ENCODE results near the gene DBF4.
A peak's percentile ranks its signal among the peaks of the same experiment; 100 is the strongest.
"Not testable (repeated sequence)": the region's sequence is repeated elsewhere in the genome, so short reads cannot be mapped to it uniquely, and the experiment has no call there.

The DBF4 gene, protein sequence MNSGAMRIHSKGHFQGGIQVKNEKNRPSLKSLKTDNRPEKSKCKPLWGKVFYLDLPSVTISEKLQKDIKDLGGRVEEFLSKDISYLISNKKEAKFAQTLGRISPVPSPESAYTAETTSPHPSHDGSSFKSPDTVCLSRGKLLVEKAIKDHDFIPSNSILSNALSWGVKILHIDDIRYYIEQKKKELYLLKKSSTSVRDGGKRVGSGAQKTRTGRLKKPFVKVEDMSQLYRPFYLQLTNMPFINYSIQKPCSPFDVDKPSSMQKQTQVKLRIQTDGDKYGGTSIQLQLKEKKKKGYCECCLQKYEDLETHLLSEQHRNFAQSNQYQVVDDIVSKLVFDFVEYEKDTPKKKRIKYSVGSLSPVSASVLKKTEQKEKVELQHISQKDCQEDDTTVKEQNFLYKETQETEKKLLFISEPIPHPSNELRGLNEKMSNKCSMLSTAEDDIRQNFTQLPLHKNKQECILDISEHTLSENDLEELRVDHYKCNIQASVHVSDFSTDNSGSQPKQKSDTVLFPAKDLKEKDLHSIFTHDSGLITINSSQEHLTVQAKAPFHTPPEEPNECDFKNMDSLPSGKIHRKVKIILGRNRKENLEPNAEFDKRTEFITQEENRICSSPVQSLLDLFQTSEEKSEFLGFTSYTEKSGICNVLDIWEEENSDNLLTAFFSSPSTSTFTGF

GRCh38 chr7:87876040-87876868 is at the start of gene DBF4, which contains the start of gene SLC25A40:
TSS of gene DBF4 (plus strand) at chr7:87876493. CDS start at chr7:87876733, 240 bp downstream.
TSS of gene SLC25A40 (minus strand) at chr7:87876360. CDS start at chr7:87858727, 17,633 bp downstream.
- peak; percentile 97 for DNase-seq

GRCh38 chr7:87828383-87828782 is 47.9 kb upstream of the DBF4 start:
- not testable (repeated sequence) for DNase-seq

DNA sequence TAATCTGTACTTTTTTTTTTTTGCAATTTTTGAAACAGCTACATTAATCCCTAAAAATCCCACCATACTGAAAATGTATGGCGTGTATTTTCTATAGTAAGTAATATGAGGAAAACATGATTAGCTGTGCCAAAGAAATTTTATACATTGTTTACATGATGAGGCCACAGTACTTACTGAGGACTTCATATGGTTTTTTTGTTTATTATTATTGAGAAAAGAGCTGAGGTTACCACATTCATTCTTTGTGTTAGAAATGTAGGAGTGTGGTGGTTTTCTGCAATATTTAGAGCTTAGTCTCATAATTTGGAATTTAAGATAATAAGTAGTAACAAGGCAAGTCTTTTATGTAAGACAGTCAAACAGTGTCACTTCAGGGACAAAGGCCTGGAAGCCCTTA is 45.2 kb upstream of the DBF4 start:
- no peak for DNase-seq

GRCh38 chr7:87833130-87833529 is 43.2 kb upstream of the DBF4 start:
- no peak for DNase-seq

GRCh38 chr7:87837597-87837996 is 38.7 kb upstream of the DBF4 start:
- DNase-seq = no peak

DNA sequence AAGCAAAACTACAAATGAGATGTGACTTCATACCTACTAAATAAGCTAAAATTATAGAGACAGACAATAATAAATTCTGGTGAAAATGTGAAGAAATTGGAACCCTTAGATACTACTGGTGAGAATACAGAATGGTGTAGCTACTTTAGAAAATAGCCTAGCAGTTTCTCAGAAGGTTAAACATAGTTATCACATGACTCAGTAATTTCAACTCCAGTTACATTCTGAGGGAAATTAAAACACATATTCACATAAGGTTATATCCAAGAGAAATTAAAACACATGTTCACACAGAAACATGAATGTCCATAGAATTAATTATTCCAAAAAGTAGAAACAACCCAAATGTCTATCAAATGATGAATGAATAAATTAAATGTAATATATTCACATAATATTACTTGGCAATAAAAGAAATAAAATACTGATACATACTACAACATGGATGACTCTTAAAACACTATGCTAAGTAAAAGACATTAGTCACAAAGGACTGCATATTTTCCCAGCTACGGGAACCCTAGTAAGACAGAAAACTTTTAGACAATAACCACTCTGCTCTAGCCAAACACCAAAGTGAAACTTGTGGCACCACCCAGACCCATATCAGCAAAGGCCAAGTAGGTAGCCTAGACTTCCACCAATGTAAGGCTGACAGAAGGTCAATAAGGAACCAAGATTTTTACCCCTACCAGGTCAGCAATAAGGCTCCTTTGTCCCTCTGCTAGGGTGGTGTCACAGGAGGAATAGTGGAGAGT is 25.3 kb upstream of the DBF4 start:
- no peak for DNase-seq

GRCh38 chr7:87852306-87852705 is 24.0 kb upstream of the DBF4 start:
- no peak for DNase-seq

DNA sequence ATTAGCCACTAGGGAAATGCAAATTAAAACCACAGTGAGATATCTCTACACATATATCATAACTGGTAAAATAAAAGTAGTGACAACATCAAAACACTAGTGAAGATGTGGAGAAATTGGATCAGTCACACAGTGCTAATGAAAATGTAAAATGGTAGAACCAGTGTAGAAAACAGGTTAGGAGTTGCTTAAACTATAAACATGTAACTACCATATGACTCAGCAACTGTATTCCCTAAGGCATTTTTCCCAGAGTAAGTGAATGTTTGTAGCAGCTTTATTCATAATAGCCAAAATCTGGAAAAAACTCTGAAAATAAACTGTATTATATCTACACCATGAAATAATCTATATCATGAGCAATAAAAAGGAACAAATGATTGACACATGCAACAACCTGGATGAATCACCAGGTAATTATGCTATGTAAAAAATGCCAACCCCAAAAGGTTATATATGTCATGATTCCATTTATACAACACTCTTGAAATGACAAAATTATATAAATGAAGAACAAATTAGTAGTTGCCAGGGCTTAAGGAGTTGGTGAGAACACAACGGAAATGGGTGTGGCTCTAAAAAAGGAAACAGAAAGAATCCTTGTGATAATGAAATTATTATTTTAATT is 22.9 kb upstream of the DBF4 start:
- DNase-seq = no peak

DNA sequence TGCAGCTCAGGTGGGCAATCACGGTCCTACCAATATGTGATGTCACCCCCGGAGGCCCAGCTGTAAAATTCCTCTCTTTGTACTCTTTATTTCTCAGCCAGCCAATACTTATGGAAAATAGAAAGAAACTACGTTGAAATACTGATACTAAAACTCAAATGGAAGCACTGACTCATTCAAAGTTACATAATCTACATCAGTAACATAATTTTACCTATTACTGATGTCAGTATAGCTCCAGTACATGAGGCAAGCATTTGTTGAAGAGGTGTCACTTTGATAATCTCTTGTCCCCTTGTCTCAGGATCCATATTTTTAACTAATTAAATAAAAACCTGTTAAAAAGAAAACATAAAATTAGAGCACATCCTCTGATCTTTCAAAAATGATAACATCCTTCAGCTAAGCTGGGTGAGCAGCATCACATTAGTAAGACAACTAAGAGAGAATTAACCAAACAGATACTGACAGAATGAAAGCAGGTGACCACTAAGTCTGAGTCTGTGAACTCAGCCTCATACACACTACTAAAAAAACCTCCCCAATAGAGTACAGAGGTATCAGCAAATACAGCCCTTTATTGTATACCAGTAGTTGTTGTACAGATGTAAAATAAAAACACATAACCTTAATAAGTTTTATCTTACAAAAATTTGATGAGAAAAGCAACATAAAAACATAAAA is 17.7 kb upstream of the DBF4 start:
- DNase-seq = no peak

- no peak for DNase-seq
These were observed 10.2 kb upstream of the DBF4 start for GRCh38 chr7:87866089-87866488.

- DNase-seq = not testable (repeated sequence)
These were observed 9.8 kb upstream of the DBF4 start for GRCh38 chr7:87866533-87866932.

- DNase-seq = no peak
These were observed 5.8 kb upstream of the DBF4 start for GRCh38 chr7:87870471-87870870.

- DNase-seq = no peak
These were observed 3.9 kb upstream of the DBF4 start for GRCh38 chr7:87872346-87872745.

GRCh38 chr7:87873328-87873727 is 3.0 kb upstream of the DBF4 start:
- DNase-seq = not testable (repeated sequence)

- DNase-seq = no peak
These were observed 2.2 kb upstream of the DBF4 start for GRCh38 chr7:87874066-87874465.

DNA sequence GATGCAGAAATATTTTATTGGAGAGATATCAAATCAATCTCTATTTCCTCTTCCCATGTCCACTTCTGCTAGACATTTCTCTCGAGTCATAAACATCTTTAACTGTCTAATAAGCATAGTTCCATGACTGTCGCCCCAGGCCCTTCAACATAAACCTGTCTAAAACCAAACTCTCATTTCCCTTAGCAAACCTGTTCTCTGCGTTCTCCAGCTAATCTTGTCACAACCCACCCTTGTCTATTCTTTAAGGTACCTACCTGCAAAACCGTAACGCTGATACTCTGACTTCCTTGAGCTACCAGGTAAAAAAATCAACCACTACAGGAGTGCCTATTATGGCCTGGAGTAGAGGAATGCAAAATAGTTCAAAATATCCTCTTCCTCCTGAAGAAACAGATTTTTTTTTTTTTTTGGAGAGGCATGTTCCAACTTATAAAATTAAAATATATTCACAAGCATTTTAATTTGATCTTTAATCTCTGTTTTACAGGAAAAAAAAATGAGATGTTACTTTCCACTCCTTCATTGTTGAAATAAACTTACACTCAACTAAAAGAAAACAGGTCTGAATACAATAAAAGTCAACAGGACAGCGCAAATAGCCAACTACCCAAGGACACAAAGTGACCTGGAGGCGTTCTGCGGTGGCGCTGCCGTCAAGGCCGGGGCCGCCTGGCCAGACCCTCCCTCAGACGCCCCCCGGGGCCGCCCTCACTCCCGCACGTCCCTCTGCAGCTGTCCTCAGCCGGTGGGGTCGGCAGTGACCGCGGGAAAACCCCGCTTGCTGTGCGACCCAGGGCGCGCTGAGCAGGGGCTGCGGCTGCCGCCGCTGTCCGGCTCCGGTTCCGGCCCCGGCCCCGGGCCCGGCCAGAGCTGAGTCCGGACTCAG is 898 bp upstream of the DBF4 start:
- DNase-seq = no peak

GRCh38 chr7:87876869-87877234 is 559 bp downstream of the DBF4 start:
- DNase-seq = no peak

- no peak for DNase-seq
These were observed 1.2 kb downstream of the DBF4 start for GRCh38 chr7:87877366-87878040.

GRCh38 chr7:87878208-87878735 is 2.0 kb downstream of the DBF4 start:
- no peak for DNase-seq

Measured in DMS 273 treated with DMSO at 0.1 percent for 48 hours (cell line).